GM10266 (cell line): ENCODE data around the gene FANK1.

Experiments used
- DNase-seq: peaks from one replicate; pipeline ENCODE4 v3.0.0; 2012; ENCODE audit errors: extremely low spot score
- TF ChIP-seq, protein P1 (sequence below): IDR thresholded peaks from 2 replicates; pipeline ENCODE4 v1.5.1; 2012; ENCODE audit warnings: mild to moderate bottlenecking, low read depth; ENCODE audit not compliant: control insufficient read depth, insufficient read depth; ENCODE audit errors: missing control alignments

The FANK1 gene

GRCh38 chr10:125976960-125977605 lies 80.7 kb downstream of the FANK1 start:
- TF ChIP-seq, protein P1, sequence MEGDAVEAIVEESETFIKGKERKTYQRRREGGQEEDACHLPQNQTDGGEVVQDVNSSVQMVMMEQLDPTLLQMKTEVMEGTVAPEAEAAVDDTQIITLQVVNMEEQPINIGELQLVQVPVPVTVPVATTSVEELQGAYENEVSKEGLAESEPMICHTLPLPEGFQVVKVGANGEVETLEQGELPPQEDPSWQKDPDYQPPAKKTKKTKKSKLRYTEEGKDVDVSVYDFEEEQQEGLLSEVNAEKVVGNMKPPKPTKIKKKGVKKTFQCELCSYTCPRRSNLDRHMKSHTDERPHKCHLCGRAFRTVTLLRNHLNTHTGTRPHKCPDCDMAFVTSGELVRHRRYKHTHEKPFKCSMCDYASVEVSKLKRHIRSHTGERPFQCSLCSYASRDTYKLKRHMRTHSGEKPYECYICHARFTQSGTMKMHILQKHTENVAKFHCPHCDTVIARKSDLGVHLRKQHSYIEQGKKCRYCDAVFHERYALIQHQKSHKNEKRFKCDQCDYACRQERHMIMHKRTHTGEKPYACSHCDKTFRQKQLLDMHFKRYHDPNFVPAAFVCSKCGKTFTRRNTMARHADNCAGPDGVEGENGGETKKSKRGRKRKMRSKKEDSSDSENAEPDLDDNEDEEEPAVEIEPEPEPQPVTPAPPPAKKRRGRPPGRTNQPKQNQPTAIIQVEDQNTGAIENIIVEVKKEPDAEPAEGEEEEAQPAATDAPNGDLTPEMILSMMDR: peak; percentile 23
- no peak for DNase-seq

- TF ChIP-seq, protein P1: no peak
- DNase-seq: no peak
Observed at GRCh38 chr10:125979976-125980375, 83.6 kb downstream of the FANK1 start.

- TF ChIP-seq, protein P1: no peak
- no peak for DNase-seq
Observed at GRCh38 chr10:125980521-125981035, 84.2 kb downstream of the FANK1 start.

GRCh38 chr10:125982260-125982948 lies 86.0 kb downstream of the FANK1 start:
- peak; percentile 59 for DNase-seq
- TF ChIP-seq, protein P1: peak; percentile 62

DNA sequence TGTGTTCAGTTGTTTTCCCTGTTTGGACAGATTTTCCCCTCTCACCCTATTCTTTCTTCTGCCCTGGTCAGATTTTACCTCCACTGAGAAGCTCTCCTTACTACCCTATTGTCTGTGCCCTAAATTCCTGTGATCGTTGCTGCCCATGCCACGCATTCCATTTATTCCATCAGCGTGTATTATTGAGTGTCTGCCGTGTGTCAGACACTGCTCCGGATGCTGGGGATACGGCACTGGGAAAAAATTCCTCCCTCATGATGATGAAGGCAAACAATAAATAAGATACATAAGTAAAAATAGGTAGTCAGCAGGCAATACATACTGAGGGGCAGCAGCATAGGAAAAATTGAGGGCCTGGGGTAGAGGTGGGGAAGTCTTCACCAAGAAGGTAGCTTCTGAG lies 86.8 kb downstream of the FANK1 start:
- TF ChIP-seq, protein P1: no peak

DNA sequence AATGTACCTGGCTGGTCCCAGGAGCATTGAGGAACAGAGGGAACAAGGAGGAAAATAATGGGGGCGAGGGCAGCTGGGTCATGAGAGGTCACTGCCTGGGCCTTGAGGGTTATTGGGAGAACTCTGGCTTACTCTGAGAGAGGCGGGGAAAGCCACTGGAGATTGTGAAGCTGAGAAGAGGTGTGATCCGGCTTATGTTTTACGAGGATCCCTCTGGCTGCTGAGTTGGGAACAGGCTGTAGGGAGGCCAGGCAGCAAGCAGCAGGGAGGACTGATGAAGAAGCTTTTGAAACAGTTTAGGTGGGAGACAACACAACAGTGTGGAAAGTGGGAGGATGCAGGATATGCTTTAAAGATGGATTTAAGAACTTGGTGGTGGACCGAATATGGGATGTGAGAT lies 87.3 kb downstream of the FANK1 start:
- no peak for DNase-seq
- TF ChIP-seq, protein P1: no peak

More for the DNA sequence above, 86.8 kb downstream of the FANK1 start:
- DNase-seq: no peak

GRCh38 chr10:125984346-125984745 lies 88.0 kb downstream of the FANK1 start:
- no peak for DNase-seq
- TF ChIP-seq, protein P1: no peak
